IPS-NIHi11 (cell line): ENCODE measurements around the gene TCEAL1.
"Not testable (repeated sequence)": the region's sequence is repeated elsewhere in the genome, so short reads cannot be mapped to it uniquely, and the experiment has no call there.

Experiments
- DNase-seq: peaks from one replicate; pipeline ENCODE4 v3.0.0; 2012; ENCODE audit warnings: mixed read lengths, low spot score

The TCEAL1 gene

GRCh38 chrX:103635436-103635835 is 6.7 kb downstream of the TCEAL1 start:
- DNase-seq, result no peak

DNA sequence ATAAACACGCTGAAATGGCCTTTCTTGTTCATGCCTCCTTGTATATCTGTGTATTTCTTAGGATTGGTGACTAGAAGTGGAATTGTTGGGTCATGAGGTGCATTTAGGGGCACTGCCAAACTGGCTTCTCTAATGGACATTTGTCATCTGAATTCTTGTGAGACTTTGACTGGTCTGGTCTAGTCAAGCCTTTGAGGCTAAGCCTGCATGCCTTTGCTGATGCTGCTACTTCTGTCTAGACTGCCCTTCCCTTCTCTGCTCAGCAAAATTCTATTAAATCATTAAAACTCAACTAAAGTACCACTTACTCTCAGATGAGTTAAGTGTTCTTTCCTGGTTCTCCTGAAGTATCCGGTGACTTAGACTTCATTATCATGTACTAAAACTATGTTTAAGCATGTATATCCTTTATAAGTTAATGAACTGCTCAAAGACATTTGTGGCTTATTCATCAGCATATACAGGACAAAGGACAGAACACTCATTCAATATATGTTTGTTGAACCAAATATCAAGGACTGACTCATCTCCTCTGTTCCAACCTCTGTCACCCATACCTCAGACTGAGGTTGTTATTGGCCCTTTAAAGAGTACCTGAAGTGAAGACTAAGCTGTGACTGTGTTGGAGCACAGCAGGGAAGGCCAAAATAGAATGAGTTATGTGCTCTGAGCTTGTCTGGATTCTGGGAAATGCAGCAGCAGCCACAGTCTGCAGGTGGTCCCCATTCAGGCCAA is 9.0 kb downstream of the TCEAL1 start:
- DNase-seq, result no peak

GRCh38 chrX:103638479-103639346 is 9.9 kb downstream of the TCEAL1 start:
- DNase-seq, result peak; percentile 27

DNA sequence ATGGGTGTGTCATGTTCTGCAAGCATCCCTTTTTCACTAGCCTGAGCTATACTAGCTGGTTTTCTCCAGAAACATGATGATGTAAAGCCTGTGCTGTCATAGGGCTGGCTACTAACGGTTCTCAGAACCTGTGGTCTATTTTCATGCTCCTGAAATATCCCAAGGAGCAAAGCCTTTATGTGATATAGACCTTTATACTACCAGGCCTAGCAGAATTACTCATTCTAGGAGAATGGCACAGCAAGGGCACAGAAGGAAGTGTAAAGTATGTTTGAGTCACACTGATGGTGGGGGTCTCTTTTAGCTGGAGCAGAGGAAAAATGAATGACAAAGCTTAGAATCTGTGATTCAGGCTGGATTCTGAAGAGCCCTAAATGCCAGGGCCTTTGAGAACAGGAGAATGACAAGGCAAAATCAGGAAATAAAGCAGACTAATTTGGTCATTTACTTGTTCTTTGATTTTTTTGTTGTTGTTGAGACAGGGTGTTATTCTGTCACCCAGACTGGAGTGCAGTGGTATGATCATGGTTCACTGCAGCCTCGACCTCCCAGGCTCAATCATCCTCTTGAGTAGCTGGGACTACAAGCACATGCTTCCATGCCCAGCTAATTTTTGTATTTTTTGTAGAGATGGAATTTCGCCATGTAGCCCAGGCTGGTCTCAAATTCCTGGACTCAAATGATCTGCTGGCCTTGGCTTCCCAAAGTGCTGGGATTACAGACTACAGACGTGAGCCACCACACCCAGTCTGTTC is 11.8 kb downstream of the TCEAL1 start:
- no peak for DNase-seq

- DNase-seq, result no peak
Measured at GRCh38 chrX:103644125-103644524, 15.3 kb downstream of the TCEAL1 start.

GRCh38 chrX:103647630-103648029 is 18.9 kb downstream of the TCEAL1 start:
- DNase-seq, result no peak

GRCh38 chrX:103651151-103651773 is 22.5 kb downstream of the TCEAL1 start:
- DNase-seq, result no peak

DNA sequence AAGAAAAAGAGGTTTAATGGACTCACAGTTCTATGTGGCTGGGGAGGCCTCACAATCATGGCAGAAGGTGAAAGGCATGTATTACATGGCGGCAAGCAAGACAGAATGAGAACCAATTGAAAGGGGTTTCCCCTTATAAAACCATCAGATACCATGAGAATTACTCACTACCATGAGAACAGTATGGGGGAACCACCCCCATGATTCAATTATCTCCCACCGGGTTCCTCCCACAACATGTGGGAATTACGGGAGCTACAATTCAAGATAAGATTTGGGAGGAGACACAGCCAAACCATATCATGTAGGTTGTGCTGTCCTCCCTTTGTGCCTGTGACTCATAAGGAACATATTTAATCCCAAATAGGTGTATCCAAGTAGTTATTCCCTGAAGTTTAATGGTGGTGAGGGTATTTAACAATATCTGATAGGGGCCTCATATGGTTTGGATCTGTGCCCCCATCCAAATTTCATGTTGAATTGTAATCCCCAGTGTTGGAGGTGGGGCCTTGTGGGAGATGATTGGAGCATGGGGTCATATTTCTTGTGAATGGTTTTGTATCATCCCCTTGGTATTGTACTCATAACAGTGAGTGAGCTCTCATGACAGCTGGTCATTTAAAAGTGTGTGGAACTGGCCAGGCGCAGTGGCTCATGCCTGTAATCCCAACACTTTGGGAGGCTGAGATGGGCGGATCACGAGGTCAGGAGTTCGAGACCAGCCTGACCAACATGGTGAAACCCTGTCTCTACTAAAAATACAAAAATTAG is 26.6 kb downstream of the TCEAL1 start:
- DNase-seq, result not testable (repeated sequence)

GRCh38 chrX:103656617-103657016 is 27.8 kb downstream of the TCEAL1 start:
- DNase-seq, result no peak

GRCh38 chrX:103657066-103657465 is 28.3 kb downstream of the TCEAL1 start:
- not testable (repeated sequence) for DNase-seq

DNA sequence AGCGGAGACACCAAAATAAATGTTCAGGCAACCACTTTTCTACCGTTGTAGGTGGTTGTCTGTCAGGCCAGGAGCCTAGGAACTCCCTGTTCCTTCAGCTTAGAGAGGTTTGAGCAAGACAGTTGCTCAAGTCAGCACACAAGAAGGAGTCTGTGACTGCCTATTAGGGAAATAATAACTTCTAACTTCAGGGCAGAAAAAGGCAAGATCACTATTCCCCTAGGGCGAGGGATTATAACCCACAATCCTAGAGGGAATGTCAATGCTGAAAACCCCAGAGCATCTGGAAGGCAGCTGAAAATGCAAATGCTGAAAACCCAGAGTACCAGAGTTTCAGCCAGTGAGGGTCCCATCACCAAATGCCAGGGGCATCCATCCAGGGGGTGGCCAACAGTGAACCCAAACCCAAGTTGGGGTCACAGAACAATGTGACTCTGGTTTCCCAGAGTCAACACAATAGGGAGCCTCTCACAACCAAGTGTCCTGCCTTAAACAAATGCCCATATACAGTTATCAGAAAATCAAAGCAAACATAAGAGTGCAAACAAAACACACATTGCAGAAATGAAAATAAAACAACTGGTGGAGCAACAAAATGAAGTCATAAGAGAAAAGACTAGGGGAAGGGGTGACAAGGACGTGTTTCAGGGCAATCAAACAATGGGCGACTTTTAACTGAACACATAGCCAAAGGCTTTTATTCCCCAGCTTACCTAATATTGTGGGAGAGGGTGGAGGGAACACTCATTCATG is 30.1 kb downstream of the TCEAL1 start:
- DNase-seq, result no peak

DNA sequence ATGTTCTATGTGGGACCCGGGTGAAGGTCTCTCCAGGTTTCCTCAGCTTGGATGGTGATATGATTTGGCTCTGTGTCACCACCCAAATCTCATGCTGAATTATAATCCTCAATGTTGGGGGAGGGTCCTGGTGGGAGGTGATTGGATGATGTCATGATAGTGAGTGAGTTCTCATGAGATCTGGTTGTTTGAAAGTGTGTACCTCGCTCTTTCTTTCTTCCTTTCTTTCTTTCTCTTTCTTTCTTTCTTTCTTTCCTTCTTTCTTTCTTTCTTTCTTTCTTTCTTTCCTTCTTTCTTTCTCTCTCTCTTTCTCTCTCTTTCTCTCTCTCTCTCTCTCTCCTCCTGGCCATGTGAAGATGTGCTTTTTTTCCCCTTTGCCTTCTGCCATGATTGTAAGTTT is 30.7 kb downstream of the TCEAL1 start:
- not testable (repeated sequence) for DNase-seq

- no peak for DNase-seq
Measured at GRCh38 chrX:103663981-103664762, 35.4 kb downstream of the TCEAL1 start.

DNA sequence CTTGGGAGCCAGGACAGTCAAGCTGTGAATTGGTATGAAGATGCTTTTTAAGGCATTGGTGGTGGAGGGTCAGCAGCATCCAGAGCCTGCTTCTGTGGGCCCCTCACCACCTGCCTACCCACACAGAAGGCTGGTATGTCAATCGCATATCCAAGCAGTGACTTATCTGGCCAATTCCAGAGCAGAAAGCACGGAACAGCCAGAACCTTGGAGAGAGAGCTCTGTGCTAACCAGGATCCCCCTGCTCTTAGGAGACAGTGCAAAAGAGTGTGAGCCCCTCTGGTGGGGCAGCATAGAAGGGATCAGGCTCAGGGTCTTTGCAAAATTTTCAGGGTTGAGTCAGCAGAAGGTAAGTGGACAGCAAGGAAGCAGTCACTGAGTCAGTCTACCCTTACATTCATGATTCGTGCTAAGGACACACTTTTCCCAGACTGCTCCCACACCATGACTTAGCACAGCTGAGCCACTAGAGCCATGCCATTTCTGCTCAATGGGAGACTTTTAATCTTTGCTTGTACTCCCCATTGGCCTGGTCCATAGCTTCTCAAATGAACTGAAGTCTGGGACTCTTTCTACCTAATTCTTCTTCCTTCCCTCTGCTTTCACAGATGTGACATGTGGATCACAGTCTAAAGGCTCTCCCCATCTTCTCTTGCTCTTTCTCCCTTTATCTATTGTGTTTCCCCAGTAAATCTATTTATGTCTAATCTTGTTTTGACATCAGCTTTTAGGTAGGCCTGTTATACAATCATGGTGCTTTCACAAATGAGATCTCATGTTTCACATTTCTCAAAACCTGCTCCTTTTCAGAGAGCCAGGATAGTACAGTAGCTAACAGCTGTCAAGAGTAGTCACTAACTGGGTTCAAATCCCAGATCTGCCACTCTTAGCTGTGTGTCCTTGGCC is 37.7 kb downstream of the TCEAL1 start:
- no peak for DNase-seq

DNA sequence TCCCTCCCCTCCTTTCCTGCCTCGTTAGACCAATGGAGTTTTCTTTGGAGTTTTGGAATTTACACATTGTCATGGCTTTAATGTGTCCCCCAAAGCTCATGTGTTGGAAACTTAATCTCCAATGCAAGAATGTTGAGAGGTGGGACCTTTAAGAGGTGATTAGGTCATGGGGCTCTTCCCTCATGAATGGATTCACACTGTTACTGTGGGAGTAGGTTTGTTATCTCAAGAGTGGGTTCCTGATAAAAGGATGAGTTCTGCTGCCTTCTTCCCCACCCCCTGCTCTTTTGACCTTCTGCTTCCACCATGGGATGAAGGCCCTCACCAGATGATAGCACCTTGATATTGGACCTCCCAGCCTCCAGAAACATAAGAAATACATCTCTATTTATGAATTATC is 41.0 kb downstream of the TCEAL1 start:
- DNase-seq, result no peak

DNA sequence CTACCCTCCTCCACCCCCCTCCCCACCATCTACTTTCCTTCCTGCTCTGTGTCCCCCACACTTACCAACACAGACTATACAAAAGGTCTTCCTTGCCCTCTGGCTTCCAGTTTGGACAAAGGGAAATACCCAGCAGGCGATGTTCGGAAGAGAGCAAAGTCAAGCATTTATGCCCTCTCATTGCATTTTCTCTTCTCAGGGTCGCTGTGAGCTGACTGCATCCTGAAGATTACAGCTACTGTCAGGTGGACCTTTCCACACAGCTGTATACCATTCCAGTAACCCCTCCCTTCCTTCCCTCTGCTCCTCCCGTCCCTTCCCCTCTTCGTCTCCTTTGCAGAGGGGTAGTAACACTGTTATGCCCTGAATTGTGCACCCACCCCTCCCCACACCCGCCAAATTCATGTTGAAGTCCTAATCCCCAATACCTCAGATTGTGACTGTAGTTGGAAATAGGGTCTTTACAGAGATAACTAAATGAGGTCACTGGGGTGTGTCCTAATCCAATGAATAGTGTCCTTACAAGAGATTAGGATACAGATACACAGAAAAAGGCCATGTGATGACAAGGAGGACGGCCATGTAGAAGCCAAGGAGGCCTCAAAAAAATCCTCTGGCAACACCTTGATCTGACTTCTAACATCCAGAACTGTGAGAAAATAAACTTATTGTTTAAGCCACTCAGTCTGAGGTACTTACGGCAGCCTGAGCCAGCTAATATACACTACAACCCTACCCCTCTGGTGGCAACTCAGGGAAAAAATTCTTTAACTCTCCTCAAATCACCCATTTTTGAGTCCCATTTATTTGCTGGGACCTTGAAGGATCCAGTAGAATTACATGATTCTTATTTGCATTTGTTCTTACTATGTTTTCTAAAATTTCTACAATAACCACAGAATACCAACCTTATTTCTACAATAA is 46.0 kb downstream of the TCEAL1 start:
- DNase-seq, result no peak

GRCh38 chrX:103678199-103678993 is 49.6 kb downstream of the TCEAL1 start:
- DNase-seq, result no peak
